Measurements from ENCODE around the gene ELOVL5.

ELOVL5 gene

DNA sequence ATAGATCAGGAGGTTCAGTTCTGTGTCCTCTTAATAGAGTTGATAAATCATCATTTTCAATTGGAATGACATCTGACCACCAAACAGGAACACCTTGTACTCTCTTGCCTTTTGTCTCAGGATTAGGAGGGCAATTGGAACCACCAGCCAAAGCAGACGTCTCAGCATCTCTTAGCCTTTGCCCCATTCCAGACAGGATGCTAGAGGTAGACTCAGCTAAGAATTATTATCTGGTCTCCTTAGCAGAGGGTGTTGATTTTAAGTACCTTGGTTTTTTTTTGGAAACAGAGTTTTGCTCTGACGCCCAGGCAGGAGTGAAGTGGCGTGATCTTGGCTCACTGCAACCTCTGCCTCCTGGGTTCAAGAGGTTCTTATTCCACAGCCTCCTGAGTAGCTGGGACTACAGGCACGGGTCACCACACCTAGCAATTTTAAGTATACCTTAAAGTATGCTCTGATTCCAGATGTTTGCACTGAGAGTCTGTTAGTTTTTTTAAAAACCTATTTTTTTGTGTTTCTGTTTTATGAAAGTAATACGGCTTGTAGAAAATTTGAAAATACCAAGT, 28.0 kb upstream of the ELOVL5 start:
- H3K9me3 ChIP-seq, result no peaks in the 10 kb centered on the region
- no peaks in the 10 kb centered on the region for H3K4me1 ChIP-seq (ENCODE audit: control insufficient read depth in 1 of 2, insufficient read depth in 1 of 2, low read depth in 1 of 2, low read length in 1 of 2)
- H3K4me3 ChIP-seq (ENCODE audit: low read depth in 1 of 2, low read length in 1 of 2), result no peak overlapping the region
- no peaks in the 10 kb centered on the region for H3K27me3 ChIP-seq
- no peak overlapping the region for H3K27ac ChIP-seq
- TF ChIP-seq, protein P1, sequence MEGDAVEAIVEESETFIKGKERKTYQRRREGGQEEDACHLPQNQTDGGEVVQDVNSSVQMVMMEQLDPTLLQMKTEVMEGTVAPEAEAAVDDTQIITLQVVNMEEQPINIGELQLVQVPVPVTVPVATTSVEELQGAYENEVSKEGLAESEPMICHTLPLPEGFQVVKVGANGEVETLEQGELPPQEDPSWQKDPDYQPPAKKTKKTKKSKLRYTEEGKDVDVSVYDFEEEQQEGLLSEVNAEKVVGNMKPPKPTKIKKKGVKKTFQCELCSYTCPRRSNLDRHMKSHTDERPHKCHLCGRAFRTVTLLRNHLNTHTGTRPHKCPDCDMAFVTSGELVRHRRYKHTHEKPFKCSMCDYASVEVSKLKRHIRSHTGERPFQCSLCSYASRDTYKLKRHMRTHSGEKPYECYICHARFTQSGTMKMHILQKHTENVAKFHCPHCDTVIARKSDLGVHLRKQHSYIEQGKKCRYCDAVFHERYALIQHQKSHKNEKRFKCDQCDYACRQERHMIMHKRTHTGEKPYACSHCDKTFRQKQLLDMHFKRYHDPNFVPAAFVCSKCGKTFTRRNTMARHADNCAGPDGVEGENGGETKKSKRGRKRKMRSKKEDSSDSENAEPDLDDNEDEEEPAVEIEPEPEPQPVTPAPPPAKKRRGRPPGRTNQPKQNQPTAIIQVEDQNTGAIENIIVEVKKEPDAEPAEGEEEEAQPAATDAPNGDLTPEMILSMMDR (IDR thresholded peaks at IDR 0.05), result no peak
- no peaks in the 10 kb centered on the region for H3K36me3 ChIP-seq

DNA sequence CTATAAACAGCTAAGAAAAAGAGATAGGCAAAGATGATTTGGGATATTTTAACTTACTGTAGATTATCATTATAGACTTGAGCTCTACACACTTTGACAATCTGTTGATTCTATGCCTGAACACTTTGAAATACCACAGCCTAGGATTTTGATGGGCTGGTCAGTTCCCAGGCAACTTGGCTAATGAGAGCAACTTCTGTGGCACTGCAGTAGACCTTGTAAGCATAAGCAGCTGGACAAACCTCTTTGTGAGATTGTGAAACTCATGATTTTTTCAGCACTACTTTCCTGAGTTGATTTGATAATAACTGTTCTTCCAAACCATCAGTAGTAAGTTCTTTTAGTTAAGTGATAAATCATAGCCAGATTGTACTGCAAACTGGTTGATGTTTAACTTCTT, 27.1 kb upstream of the ELOVL5 start:
- Histone ChIP-seq H3K9me3 (no peaks in the 10 kb centered on the region), H3K4me1 (ENCODE audit: control insufficient read depth in 1 of 2, insufficient read depth in 1 of 2, low read depth in 1 of 2, low read length in 1 of 2) (no peaks in the 10 kb centered on the region), H3K4me3 (ENCODE audit: low read depth in 1 of 2, low read length in 1 of 2) (no peak overlapping the region), H3K27ac (no peak overlapping the region), H3K36me3 (no peaks in the 10 kb centered on the region), H3K27me3 (no peaks in the 10 kb centered on the region)
- TF ChIP-seq, protein P1 (IDR thresholded peaks at IDR 0.05), result no peak

DNA sequence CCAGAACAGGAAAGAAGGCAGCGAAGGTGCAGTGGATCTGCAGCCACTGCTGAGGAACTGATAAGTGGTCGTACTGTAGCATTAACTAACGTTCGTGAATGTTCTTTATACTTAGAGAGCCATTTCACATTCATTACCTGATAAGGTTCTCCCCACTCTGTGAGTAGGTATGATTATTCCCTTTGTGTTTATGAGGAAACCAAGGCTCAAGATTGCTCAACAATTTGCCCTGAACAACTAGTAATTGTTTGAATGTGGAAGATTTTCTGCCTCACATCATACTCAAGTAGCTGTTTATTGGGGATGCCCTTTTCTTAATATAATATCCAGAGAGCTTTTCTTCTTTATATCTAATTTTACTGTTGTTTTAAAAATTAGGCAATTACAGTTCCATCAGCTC, 24.9 kb upstream of the ELOVL5 start:
- no peaks in the 10 kb centered on the region for H3K36me3 ChIP-seq
- H3K4me3 ChIP-seq (ENCODE audit: low read depth in 1 of 2, low read length in 1 of 2), result no peak overlapping the region
- no peaks in the 10 kb centered on the region for H3K4me1 ChIP-seq (ENCODE audit: control insufficient read depth in 1 of 2, insufficient read depth in 1 of 2, low read depth in 1 of 2, low read length in 1 of 2)
- TF ChIP-seq, protein P1 (IDR thresholded peaks at IDR 0.05), result no peak
- H3K27me3 ChIP-seq, result no peaks in the 10 kb centered on the region
- no peak overlapping the region for H3K27ac ChIP-seq
- H3K9me3 ChIP-seq, result no peaks in the 10 kb centered on the region

DNA sequence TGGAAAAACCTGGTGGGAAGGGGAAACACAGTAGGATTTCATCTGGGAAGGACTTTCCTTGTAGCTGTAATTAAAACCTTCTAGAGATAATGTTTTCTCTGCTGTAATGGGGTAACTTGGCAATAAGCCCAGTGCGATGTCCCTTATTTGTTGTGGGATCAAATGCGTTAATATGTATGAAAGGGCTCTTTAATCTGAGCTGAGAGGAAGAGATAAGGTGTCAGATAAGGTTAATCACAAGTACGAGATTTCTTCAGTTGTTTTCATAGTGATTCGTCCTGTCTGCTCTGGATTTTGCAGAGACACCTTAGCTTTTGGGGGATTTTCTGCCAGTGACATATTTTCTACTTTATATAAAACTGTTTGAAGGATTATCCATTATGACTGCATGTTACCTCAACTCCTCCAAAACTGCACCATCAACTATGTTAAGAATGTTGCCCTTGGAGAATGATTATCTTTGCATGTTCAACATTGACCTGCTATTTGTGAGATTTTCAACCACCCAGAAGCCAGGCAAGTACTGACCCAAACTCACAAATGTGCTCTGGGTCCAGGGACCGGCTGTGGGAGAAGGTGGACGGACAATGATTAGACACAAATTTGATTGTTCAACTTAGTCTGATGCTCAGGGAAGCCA, 21.2 kb upstream of the ELOVL5 start:
- TF ChIP-seq, protein P1 (IDR thresholded peaks at IDR 0.05), result no peak
- H3K36me3 ChIP-seq, result no peaks in the 10 kb centered on the region
- H3K27me3 ChIP-seq, result no peaks in the 10 kb centered on the region
- no peaks in the 10 kb centered on the region for H3K9me3 ChIP-seq
- H3K4me1 ChIP-seq (ENCODE audit: control insufficient read depth in 1 of 2, insufficient read depth in 1 of 2, low read depth in 1 of 2, low read length in 1 of 2), result no peaks in the 10 kb centered on the region
- H3K27ac ChIP-seq, result no peak overlapping the region
- H3K4me3 ChIP-seq (ENCODE audit: low read depth in 1 of 2, low read length in 1 of 2), result no peak overlapping the region

DNA sequence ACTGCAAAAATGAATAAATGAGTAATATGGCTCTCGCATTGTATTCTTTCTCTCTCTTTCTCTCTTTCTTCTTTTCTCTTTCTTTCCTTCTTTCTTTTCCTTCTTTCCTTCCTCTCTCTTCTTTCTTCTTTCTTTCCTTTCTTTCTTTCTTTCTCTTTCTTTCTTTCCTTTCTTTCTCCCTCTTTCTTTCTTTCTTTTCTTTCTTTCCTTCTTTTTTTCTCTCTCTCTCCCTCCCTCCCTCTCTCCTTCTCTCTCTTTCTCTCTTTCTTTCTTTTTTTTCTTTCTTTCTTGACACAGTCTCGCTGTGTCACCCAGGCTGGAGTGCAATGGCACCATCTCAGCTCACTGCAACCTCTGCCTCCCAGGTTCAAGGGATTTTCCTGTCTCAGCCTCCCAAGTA, 20.3 kb upstream of the ELOVL5 start:
- TF ChIP-seq, protein P1 (IDR thresholded peaks at IDR 0.05), result no peak
- Histone ChIP-seq H3K27me3 (no peaks in the 10 kb centered on the region), H3K27ac (no peak overlapping the region), H3K4me1 (ENCODE audit: control insufficient read depth in 1 of 2, insufficient read depth in 1 of 2, low read depth in 1 of 2, low read length in 1 of 2) (no peaks in the 10 kb centered on the region), H3K9me3 (no peaks in the 10 kb centered on the region), H3K4me3 (ENCODE audit: low read depth in 1 of 2, low read length in 1 of 2) (no peak overlapping the region), H3K36me3 (no peaks in the 10 kb centered on the region)
